ENCODE results near the gene MEF2B.

Gene MEF2B

GRCh38 chr19:19207637-19208572, 37.8 kb upstream of the MEF2B start:
- Histone ChIP-seq H3K4me1 (peaks cover 0 to 6% (median 2%) of the 10 kb centered on the region in 4 donors), H3K27ac (no peak overlapping the region), H3K36me3 (no peaks in the 10 kb centered on the region), H3K4me3 (no peak overlapping the region), H3K27me3 (peaks cover 2 to 62% of the 10 kb centered on the region in 2 donors), H3K9me3 (no peaks in the 10 kb centered on the region)
- no peak for DNase-seq
- TF ChIP-seq, protein P1, sequence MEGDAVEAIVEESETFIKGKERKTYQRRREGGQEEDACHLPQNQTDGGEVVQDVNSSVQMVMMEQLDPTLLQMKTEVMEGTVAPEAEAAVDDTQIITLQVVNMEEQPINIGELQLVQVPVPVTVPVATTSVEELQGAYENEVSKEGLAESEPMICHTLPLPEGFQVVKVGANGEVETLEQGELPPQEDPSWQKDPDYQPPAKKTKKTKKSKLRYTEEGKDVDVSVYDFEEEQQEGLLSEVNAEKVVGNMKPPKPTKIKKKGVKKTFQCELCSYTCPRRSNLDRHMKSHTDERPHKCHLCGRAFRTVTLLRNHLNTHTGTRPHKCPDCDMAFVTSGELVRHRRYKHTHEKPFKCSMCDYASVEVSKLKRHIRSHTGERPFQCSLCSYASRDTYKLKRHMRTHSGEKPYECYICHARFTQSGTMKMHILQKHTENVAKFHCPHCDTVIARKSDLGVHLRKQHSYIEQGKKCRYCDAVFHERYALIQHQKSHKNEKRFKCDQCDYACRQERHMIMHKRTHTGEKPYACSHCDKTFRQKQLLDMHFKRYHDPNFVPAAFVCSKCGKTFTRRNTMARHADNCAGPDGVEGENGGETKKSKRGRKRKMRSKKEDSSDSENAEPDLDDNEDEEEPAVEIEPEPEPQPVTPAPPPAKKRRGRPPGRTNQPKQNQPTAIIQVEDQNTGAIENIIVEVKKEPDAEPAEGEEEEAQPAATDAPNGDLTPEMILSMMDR (IDR thresholded peaks at IDR 0.05), result no peak
- intact Hi-C loops (cut with DNase I; ENCODE audit: low total_unique reads), result loop anchor here (10.0 kb wide), 1 partner anchor 107 kb away; no protein-coding TSS in a partner anchor

DNA sequence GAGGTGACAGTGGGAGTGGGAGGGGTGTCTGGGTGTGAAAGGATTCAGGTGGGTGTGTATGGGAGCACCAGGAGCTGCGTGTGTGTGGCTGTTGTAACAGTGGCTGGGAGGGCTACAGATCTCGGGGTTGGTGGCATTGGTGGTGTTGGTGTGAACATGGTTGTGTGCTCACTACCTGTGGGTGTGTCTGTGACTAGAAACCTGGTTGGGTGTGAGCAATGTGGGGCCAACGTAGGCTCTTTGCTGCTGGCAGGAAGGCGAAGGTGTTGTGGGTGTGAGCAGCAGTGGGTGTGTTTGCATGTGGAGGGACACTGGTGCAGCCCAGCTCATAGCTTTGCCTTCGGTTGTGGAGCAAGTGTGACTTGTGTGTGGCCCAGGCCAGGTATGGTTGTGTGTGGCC, 36.9 kb upstream of the MEF2B start:
- intact Hi-C loops (cut with DNase I; ENCODE audit: low total_unique reads), result loop anchor here (10.0 kb wide), 1 partner anchor 108 kb away; no protein-coding TSS in a partner anchor
- no peak for DNase-seq
- H3K27ac ChIP-seq, result no peak overlapping the region
- no peaks in the 10 kb centered on the region for H3K9me3 ChIP-seq
- H3K27me3 ChIP-seq, result peaks cover 2 to 53% of the 10 kb centered on the region in 2 donors
- H3K36me3 ChIP-seq, result no peaks in the 10 kb centered on the region
- H3K4me1 ChIP-seq, result peaks cover 0 to 15% (median 11%) of the 10 kb centered on the region in 4 donors
- no peak overlapping the region for H3K4me3 ChIP-seq
- TF ChIP-seq, protein P1 (IDR thresholded peaks at IDR 0.05), result no peak

GRCh38 chr19:19205416-19206410, 35.6 kb upstream of the MEF2B start:
- H3K36me3 ChIP-seq, result peaks cover 0 to 11% (median 0%) of the 10 kb centered on the region in 3 donors
- DNase-seq, result no peak

GRCh38 chr19:19204181-19204580, 34.1 kb upstream of the MEF2B start:
- TF ChIP-seq, protein P1 (IDR thresholded peaks at IDR 0.05), result no peak
- Histone ChIP-seq H3K4me3 (no peak overlapping the region), H3K27ac (no peak overlapping the region), H3K36me3 (peaks cover 0 to 25% (median 7%) of the 10 kb centered on the region in 3 donors), H3K4me1 (peaks cover 0 to 15% (median 13%) of the 10 kb centered on the region in 4 donors), H3K27me3 (peaks cover 0 to 31% of the 10 kb centered on the region in 2 donors), H3K9me3 (no peaks in the 10 kb centered on the region)
- DNase-seq, result no peak
- intact Hi-C loops (cut with DNase I; ENCODE audit: low total_unique reads), result loop anchor here (10.0 kb wide), 1 partner anchor 111 kb away; no protein-coding TSS in a partner anchor

More at GRCh38 chr19:19205416-19206410, 35.6 kb upstream of the MEF2B start:
- TF ChIP-seq, protein P1 (IDR thresholded peaks at IDR 0.05), result no peak
- intact Hi-C loops (cut with DNase I; ENCODE audit: low total_unique reads), result loop anchor here (10.0 kb wide), 1 partner anchor 109 kb away; no protein-coding TSS in a partner anchor
- Histone ChIP-seq H3K4me1 (peaks cover 0 to 15% (median 13%) of the 10 kb centered on the region in 4 donors), H3K9me3 (no peaks in the 10 kb centered on the region), H3K27me3 (peaks cover 0 to 40% of the 10 kb centered on the region in 2 donors), H3K27ac (no peak overlapping the region), H3K4me3 (no peak overlapping the region)
